Urinary bladder (tissue), 4 donors: ENCODE results near the gene CACHD1. TPM values are rescaled to one million over a fixed set of nuclear protein-coding genes. Genes with fewer than 3 reads are reported as not detected.

ENCODE experiments used
- DNase-seq: peaks from one replicate; pipeline ENCODE4 v3.0.0-alpha.2; 2015; ENCODE audit errors: extremely low spot score
- H3K27ac ChIP-seq: one replicate; pipeline ENCODE4 v1.5.1; 2013; ENCODE audit warnings: low read depth, mild to moderate bottlenecking, moderate library complexity
- H3K36me3 ChIP-seq: one replicate; pipeline ENCODE4 v1.6.1; 2013; ENCODE audit warnings: mild to moderate bottlenecking, moderate library complexity; ENCODE audit not compliant: insufficient read depth
- H3K4me1 ChIP-seq: one replicate; pipeline ENCODE4 v1.6.1; 2013; ENCODE audit warnings: mild to moderate bottlenecking, moderate library complexity; ENCODE audit not compliant: insufficient read depth
- H3K4me3 ChIP-seq: one replicate; pipeline ENCODE4 v1.5.1; 2013; ENCODE audit warnings: low read depth, low read length
- WGBS: extraction: QIAGEN DNeasy Blood & Tissue Kit; methylation state at CpG from one replicate; pipeline ENCODE4 v1.1.7; 2013; 5-methylcytosine and 5-hydroxymethylcytosine counted together
- polyA plus RNA-seq: library from polyadenylated mRNA; stranded (reverse); fragments of 200-250 nt; gene quantifications from one replicate; pipeline ENCODE4 v1.2.3, GENCODE V29; 2013
- total RNA-seq: library from RNA; depleted of rRNA; stranded (reverse); fragments of >200 nt; gene quantifications from one replicate; pipeline ENCODE4 v1.2.3, GENCODE V29; 2014
- donor health status: healthy with polysubstance abuse.
- donor health status: healthy.

CACHD1 gene
- total and polyA plus RNA-seq, 2 donors: 7.5 to 22.3 TPM

DNA sequence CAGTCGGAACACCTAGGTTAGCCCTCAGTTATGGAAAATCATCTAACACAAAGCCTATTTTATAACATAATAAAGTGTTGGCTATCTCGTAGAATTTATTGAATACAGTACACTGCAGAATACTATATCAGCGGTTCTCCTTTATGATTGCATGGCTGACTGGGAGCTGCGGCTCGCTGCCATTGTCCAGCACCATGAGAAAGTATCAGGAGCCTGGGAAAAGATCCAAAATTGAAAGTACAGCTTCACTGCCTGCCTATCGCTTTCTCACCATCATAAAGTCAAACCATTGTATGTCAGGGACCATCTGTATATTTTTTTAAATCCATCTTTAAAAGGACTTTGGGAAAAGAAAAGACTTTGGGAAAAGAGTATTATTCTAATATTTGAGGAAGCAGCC is 163.0 kb downstream of the CACHD1 start:
- Histone ChIP-seq H3K4me3 (no peak overlapping the region), H3K4me1 (no peaks in the 10 kb centered on the region), H3K36me3 (peaks cover 3% of the 10 kb centered on the region), H3K27ac (no peak overlapping the region)
- DNase-seq: no peak
- 88% methylated on average over 6 of the region's 6 CpGs for WGBS

DNA sequence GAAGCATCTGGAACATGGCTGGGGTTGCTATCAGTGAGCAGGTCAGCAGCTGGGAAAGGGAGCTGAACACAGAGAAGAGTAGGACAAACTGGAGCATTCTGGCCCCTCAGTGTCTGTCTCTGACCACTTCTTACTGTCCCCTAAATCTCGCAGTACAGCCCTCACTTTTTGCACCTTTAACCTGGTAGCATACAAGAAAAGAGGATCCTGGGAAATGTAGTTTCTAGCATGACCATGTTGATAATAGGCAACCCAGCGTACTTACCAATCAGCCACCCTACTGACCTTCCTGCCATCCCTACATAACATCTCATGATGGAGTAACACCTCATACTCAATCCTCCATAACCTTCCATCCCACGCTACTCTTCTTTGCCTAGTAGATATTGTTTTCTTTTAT is 175.8 kb downstream of the CACHD1 start:
- 98% methylated on average over 3 of the region's 3 CpGs for WGBS
- H3K4me1 ChIP-seq: no peaks in the 10 kb centered on the region
- H3K27ac ChIP-seq: no peak overlapping the region
- no peak for DNase-seq
- no peak overlapping the region for H3K4me3 ChIP-seq
- H3K36me3 ChIP-seq: peaks cover 8% of the 10 kb centered on the region

DNA sequence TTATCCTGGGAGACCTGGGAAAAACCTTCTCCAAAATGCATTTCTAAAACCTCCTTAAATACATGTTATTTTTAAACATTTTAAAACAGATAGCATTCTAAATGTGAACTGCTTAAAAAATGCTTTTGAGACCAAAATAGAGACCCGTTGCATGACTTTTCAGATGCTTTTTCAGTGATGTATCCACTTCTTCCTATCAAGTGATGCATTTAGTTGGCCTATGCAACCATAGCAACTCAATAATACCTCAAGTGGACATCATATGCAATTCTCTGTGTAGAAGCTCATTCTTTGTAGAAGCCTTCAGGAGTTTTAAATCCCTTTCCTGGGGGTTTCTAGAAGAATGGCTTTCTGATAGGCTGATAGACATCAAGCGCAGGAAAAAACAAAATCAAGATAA is 180.5 kb downstream of the CACHD1 start:
- no peak overlapping the region for H3K27ac ChIP-seq
- no peak for DNase-seq
- WGBS: 91% methylated on average over 2 of the region's 2 CpGs
- no peaks in the 10 kb centered on the region for H3K4me1 ChIP-seq
- H3K4me3 ChIP-seq: no peak overlapping the region
- peaks cover 4% of the 10 kb centered on the region for H3K36me3 ChIP-seq

DNA sequence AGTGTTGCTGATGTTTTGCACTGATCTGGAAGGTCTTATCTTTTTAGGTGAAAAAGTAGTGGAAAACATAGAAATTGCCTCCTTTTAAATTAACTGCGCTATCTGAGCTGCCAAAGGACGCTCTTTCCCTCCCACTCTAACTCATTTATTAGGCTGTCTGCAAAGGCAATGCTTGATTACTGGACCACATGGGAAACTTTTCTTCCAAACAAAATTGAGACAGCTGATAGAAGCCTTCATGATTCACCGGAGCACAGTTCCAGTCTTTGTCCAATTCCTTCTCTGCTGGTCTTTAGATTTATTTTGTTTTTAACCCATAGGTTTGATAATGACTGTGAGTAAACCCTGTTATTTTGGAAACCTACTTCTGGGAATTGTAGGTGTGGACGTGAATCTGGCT is 181.9 kb downstream of the CACHD1 start:
- H3K4me3 ChIP-seq: no peak overlapping the region
- DNase-seq: no peak
- 91% methylated on average over 4 of the region's 4 CpGs for WGBS
- H3K4me1 ChIP-seq: no peaks in the 10 kb centered on the region
- H3K27ac ChIP-seq: no peak overlapping the region
- H3K36me3 ChIP-seq: peaks cover 4% of the 10 kb centered on the region

- WGBS: 80% methylated on average over 2 of the region's 2 CpGs
- Histone ChIP-seq H3K4me1 (no peaks in the 10 kb centered on the region), H3K27ac (no peak overlapping the region), H3K4me3 (no peak overlapping the region), H3K36me3 (no peaks in the 10 kb centered on the region)
- no peak for DNase-seq
These were observed 183.5 kb downstream of the CACHD1 start for GRCh38 chr1:64653466-64653865.

- H3K4me3 ChIP-seq: no peak overlapping the region
- H3K36me3 ChIP-seq: no peaks in the 10 kb centered on the region
- no peaks in the 10 kb centered on the region for H3K4me1 ChIP-seq
- WGBS: 68% methylated on average over 5 of the region's 5 CpGs
- no peak overlapping the region for H3K27ac ChIP-seq
- DNase-seq: no peak
These were observed 184.8 kb downstream of the CACHD1 start for GRCh38 chr1:64654519-64655341.

GRCh38 chr1:64655861-64656260 is 185.9 kb downstream of the CACHD1 start:
- DNase-seq: no peak
- Histone ChIP-seq H3K4me1 (no peaks in the 10 kb centered on the region), H3K27ac (no peak overlapping the region), H3K36me3 (no peaks in the 10 kb centered on the region), H3K4me3 (no peak overlapping the region)
- 91% methylated on average over 2 of the region's 2 CpGs for WGBS

GRCh38 chr1:64659478-64660138 is 189.7 kb downstream of the CACHD1 start:
- no peak for DNase-seq
- no peaks in the 10 kb centered on the region for H3K4me1 ChIP-seq
- WGBS: 59% methylated on average over 6 of the region's 6 CpGs
- no peak overlapping the region for H3K4me3 ChIP-seq
- no peaks in the 10 kb centered on the region for H3K36me3 ChIP-seq
- H3K27ac ChIP-seq: no peak overlapping the region

DNA sequence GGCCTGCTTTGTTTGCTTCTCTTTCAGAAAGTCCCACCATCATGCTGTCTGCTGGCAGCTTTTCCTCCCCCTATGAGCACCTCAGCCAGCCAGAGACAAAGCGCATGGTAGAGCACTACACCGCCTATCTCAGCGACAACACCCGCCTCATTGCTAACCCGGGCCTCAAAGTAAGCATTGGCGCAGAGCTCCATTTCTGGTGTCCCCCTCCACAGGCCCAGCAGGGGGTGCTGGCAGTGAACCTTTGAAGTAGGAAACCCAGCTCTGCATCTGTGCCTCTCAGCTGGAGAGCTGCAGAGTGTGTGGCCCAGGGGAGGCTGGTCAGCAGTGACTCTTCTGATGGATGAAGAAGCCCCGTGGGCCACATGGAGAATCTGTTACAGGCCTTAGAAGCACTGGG is 193.7 kb downstream of the CACHD1 start:
- no peak overlapping the region for H3K27ac ChIP-seq
- WGBS: 90% methylated on average over 7 of the region's 7 CpGs
- no peak overlapping the region for H3K4me3 ChIP-seq
- H3K4me1 ChIP-seq: no peaks in the 10 kb centered on the region
- DNase-seq: no peak
- H3K36me3 ChIP-seq: no peaks in the 10 kb centered on the region

GRCh38 chr1:64664299-64664698 is 194.4 kb downstream of the CACHD1 start:
- no peaks in the 10 kb centered on the region for H3K4me1 ChIP-seq
- H3K4me3 ChIP-seq: no peak overlapping the region
- H3K36me3 ChIP-seq: no peaks in the 10 kb centered on the region
- no peak overlapping the region for H3K27ac ChIP-seq
- no peak for DNase-seq
- 87% methylated on average over 6 of the region's 6 CpGs for WGBS

DNA sequence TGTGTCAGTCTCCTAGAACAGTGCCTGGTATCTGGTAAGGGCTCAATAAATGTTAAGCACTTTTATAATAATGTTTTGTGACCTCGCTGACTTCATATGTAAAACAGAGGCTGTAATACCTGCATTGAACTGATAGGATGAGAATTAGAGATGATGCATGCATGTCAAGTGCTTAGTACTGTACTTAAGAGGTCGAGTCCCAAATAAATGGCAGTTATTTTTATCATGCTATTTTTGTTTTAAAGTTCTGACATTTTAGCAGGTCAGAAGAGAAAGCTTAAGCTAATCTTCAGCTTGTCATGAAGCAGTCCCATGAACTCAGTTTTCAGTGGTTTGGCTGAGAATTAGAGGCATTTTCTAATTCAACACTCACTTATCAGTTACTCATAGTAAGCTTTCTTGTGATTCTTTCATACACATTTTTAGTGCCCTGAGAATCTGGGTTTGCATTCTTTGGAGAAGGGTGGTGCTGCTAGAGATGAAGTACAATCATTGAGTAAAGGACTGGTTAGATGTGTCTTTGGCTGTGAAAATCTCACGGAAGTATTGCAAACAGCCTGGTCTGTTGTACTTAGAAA is 199.3 kb downstream of the CACHD1 start:
- H3K27ac ChIP-seq: no peak overlapping the region
- WGBS: 70% methylated on average over 3 of the region's 3 CpGs
- no peaks in the 10 kb centered on the region for H3K36me3 ChIP-seq
- no peak for DNase-seq
- no peaks in the 10 kb centered on the region for H3K4me1 ChIP-seq
- H3K4me3 ChIP-seq: no peak overlapping the region

DNA sequence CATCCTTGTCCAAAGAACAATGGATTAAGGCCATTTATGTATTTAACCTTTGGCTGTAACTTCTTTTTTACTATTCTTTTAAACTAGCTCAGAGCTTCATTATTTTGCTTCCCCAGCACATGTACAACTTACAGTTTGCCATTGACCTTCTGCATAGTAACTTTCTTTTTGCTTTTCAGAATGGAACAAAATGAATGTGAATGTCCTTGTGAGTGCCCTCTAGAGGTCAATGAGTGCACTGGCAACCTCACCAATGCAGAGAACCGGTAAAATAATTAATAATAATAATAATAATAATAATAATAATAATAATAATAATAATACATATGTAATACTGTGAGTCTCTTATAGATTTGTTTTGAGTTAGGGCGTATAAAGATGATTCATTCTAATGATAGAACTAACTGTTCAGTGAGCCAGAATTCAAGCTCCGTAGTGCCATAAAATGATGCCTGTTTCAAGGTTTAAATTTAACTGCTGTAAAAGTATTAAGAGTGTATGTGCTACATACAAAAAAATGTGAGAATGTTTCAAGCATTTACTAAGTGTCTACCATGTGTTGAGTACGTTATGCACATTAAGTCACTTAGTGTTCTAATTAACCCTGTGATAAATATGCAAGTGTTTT is 205.9 kb downstream of the CACHD1 start:
- WGBS: 64% methylated on average over 4 of the region's 4 CpGs
- Histone ChIP-seq H3K36me3 (no peaks in the 10 kb centered on the region), H3K27ac (no peak overlapping the region), H3K4me3 (no peak overlapping the region), H3K4me1 (no peaks in the 10 kb centered on the region)
- no peak for DNase-seq

GRCh38 chr1:64676386-64676785 is 206.5 kb downstream of the CACHD1 start:
- Histone ChIP-seq H3K36me3 (no peaks in the 10 kb centered on the region), H3K4me3 (no peak overlapping the region), H3K4me1 (no peaks in the 10 kb centered on the region), H3K27ac (no peak overlapping the region)
- 97% methylated on average over 4 of the region's 4 CpGs for WGBS
- DNase-seq: no peak

GRCh38 chr1:64677532-64677931 is 207.6 kb downstream of the CACHD1 start:
- no peak overlapping the region for H3K27ac ChIP-seq
- no peak for DNase-seq
- H3K36me3 ChIP-seq: no peaks in the 10 kb centered on the region
- no peaks in the 10 kb centered on the region for H3K4me1 ChIP-seq
- H3K4me3 ChIP-seq: no peak overlapping the region
- 96% methylated on average over 1 of the region's 1 CpG for WGBS
